GM12878 (cell line): ENCODE data around the gene GDI2. TPM values are rescaled to one million over a fixed set of nuclear protein-coding genes. Genes with fewer than 3 reads are reported as not detected.

ENCODE experiments used
- ATAC-seq: fragments of 200-7000 bp; cut with Tn5 transposase; 3 replicates; pipeline ENCODE4 v1.9.1; 2020; ENCODE audit warnings: mild to moderate bottlenecking, moderate library complexity
- BruUV-seq: library from RNA; stranded (reverse); fragments of 400-500 nt; replicated peaks from 2 replicates; lab custom pipeline; 2021; lab: Mats Ljungman, UMichigan
- CTCF ChIA-PET: fragments of 300-600 bp; sonication (Branson Sonifier 250); formaldehyde crosslinking; extraction: SDS; loops from one replicate; lab custom pipeline; 2021; ENCODE audit warnings: inconsistent platforms; lab: Yijun Ruan, JAX
- POLR2A ChIA-PET: fragments of 350-600 bp; formaldehyde crosslinking; extraction: SDS; loops from one replicate; lab custom pipeline; 2021; ENCODE audit warnings: inconsistent platforms; lab: Charles Lee
- RAD21 ChIA-PET: fragments of 300-600 bp; sonication (Branson Sonifier 250); formaldehyde crosslinking; loops from one replicate; lab custom pipeline; 2023; ENCODE audit warnings: antibody characterized with exemption; ENCODE audit not compliant: unreplicated experiment; lab: Charles Lee
- SMC1A ChIA-PET: fragments of 300-600 bp; sonication (Branson Sonifier 250); formaldehyde crosslinking; loops from one replicate; lab custom pipeline; 2023; ENCODE audit not compliant: unreplicated experiment, uncharacterized antibody; lab: Charles Lee
- DNase-seq: peaks from one replicate; pipeline ENCODE4 v3.0.0-alpha.2; 2011; ENCODE audit warnings: low read depth, low spot score
- FAIRE-seq: peaks from 3 replicates; lab custom pipeline; 2011; peaks lifted over from hg19 to GRCh38; lab: Jason Lieb, UNC
- H2AFZ ChIP-seq: 2 replicates; pipeline ENCODE4 v1.6.0; 2011; ENCODE audit warnings: low read depth, low read length, control low read depth; ENCODE audit not compliant: control insufficient read depth
- H3K27ac ChIP-seq: 2 replicates; pipeline ENCODE4 v1.5.1; 2011; ENCODE audit warnings: control low read depth; ENCODE audit not compliant: control insufficient read depth, insufficient read depth
- H3K27me3 ChIP-seq, 2 experiments: replicated peaks in 1 of 2; 2 replicates each; pipeline versions ENCODE4 v1.6.0 to v1.6.1; 2011; ENCODE audit warnings: low read length in 1 of 2; ENCODE audit not compliant: control insufficient read depth in 2 of 2, insufficient read depth in 2 of 2
- H3K36me3 ChIP-seq, 2 experiments: 2 replicates each; pipeline ENCODE4 v1.5.1; 2011; ENCODE audit warnings: low read length in 1 of 2; ENCODE audit not compliant: control insufficient read depth in 2 of 2, insufficient read depth in 2 of 2
- H3K4me1 ChIP-seq: 2 replicates; pipeline ENCODE4 v1.6.1; 2011; ENCODE audit warnings: mild to moderate bottlenecking, low read length, moderate library complexity, mixed read lengths; ENCODE audit not compliant: control insufficient read depth, insufficient read depth
- H3K4me2 ChIP-seq: 2 replicates; pipeline ENCODE4 v1.6.0; 2011; ENCODE audit warnings: control low read depth; ENCODE audit not compliant: control insufficient read depth, insufficient read depth
- H3K4me3 ChIP-seq: fragments of 200-600 bp; sonication (generic); 2 replicates; pipeline ENCODE4 v1.5.1; 2016
- H3K79me2 ChIP-seq: 2 replicates; pipeline ENCODE4 v1.6.0; 2011; ENCODE audit warnings: low read length; ENCODE audit not compliant: control insufficient read depth, insufficient read depth
- H3K9ac ChIP-seq: 2 replicates; pipeline ENCODE4 v1.8.0; 2011; ENCODE audit warnings: low read length, control low read depth, mixed read lengths; ENCODE audit not compliant: control insufficient read depth, insufficient read depth
- H3K9me3 ChIP-seq: replicated peaks from 3 replicates; pipeline ENCODE4 v1.5.1; 2011; ENCODE audit warnings: mild to moderate bottlenecking, low read length; ENCODE audit not compliant: control insufficient read depth, insufficient read depth
- H4K20me1 ChIP-seq: 2 replicates; pipeline ENCODE4 v1.6.0; 2011; ENCODE audit not compliant: control insufficient read depth, insufficient read depth
- BHLHE40 ChIP-seq, 2 experiments: fragments of 450-650 bp in 1 of 2; IDR thresholded peaks; 2 replicates each; pipeline ENCODE4 v1.6.1; 2011 to 2017; ENCODE audit warnings: low read depth in 2 of 2, borderline replicate concordance in 1 of 2, improper control_type of control experiment in 1 of 2, low read length in 1 of 2, mild to moderate bottlenecking in 1 of 2
- CREM ChIP-seq: IDR thresholded peaks from 2 replicates; pipeline ENCODE4 v1.6.1; 2014; ENCODE audit warnings: antibody characterized with exemption, low read depth
- HCFC1 ChIP-seq: fragments of 150-350 bp; IDR thresholded peaks from 2 replicates; pipeline ENCODE4 v1.6.1; 2014; ENCODE audit warnings: low read length
- KAT2A ChIP-seq: conservative IDR thresholded peaks from 2 replicates; pipeline ENCODE4 v1.6.1; 2011; ENCODE audit warnings: low read depth, low read length; ENCODE audit not compliant: control insufficient read depth
- NBN ChIP-seq: fragments of 450-650 bp; IDR thresholded peaks from 2 replicates; pipeline ENCODE4 v1.6.1; 2016
- SREBF1 ChIP-seq: IDR thresholded peaks from 2 replicates; pipeline ENCODE4 v1.6.1; 2012; ENCODE audit warnings: mild to moderate bottlenecking, low read length
- WGBS: methylation state at CpG from one replicate; pipeline ENCODE4 v1.1.6; 2016; ENCODE audit warnings: low lambda C conversion rate; ENCODE audit not compliant: insufficient replicate concordance, insufficient coverage; ENCODE audit errors: missing lambda C conversion rate; 5-methylcytosine and 5-hydroxymethylcytosine counted together
- in situ Hi-C: fragments of 300-500 bp; cut with MboI; formaldehyde crosslinking; loops from 9 replicates; pipeline ENCODE4 v1.14.3; 2018; ENCODE audit warnings: mixed read lengths
- intact Hi-C: fragments of 100-400 bp; cut with micrococcal nuclease; formaldehyde crosslinking; loops from one replicate; pipeline ENCODE4 v1.14.2; 2022; ENCODE audit not compliant: unreplicated experiment
- polyA plus RNA-seq, 11 experiments: library from polyadenylated mRNA; depleted of rRNA in 4 of 11; unstranded in 6 of 11; stranded (reverse) in 5 of 11; fragments of >200 nt; fragmentation: Nextera tagmentation in 4 of 11; fragmentation: Illumina TruSeq in 1 of 11; extraction: Ambion mirVana in 4 of 11; extraction: Trizol in 1 of 11; gene quantifications; 1 replicate in 1 of 11; 2 replicates in 10 of 11; pipeline versions ENCODE4 v1.2.1 to v1.2.3, GENCODE V29; 2011 to 2016; ENCODE audit warnings: inconsistent platforms in 2 of 11, missing spikeins in 2 of 11, low read depth in 1 of 11
- total RNA-seq, 4 experiments: library from RNA; depleted of rRNA in 3 of 4; stranded (reverse); fragments of >200 nt in 3 of 4; fragmentation: Illumina TruSeq in 1 of 4; extraction: Trizol in 1 of 4; gene quantifications; 2 replicates each; pipeline versions ENCODE4 v1.2.1 to v1.2.3, GENCODE V29; 2013 to 2021
- TF ChIP-seq, protein P1 (sequence below): fragments of 450-650 bp; IDR thresholded peaks from 2 replicates; pipeline ENCODE4 v1.6.1; 2018; ENCODE audit warnings: mild to moderate bottlenecking, low read depth, moderate library complexity; ENCODE audit not compliant: partially characterized antibody
- TF ChIP-seq, protein P2 (sequence below): fragments of 150-350 bp; IDR thresholded peaks from 2 replicates; pipeline ENCODE4 v1.6.1; 2014; ENCODE audit warnings: mild to moderate bottlenecking, low read depth, low read length

GDI2 gene
- total and polyA plus RNA-seq, 10 of the 15 experiments (the other 5 are each of a cell fraction or from before 2014, with no cell fraction given) = 261 to 395 (median 276) TPM

DNA sequence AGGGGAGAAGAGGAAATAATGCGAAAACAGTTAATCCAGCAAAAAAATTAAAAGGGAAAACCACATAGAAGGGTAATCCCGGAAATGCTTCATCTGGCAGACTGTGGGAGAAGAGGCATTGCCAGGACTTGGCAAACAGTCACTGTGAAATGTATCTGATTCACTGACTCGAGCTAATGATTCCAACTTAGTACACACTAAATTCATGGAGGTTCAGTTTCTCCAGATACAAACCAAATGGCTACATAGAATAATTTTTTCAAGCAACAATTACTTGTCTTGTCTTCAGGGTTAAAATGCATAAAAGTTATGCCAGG, 36.4 kb downstream of the GDI2 start:
- no peaks in the 10 kb centered on the region for H3K4me1 ChIP-seq
- in situ Hi-C loops = no loop called here
- BruUV-seq = no TSS peak
- peaks cover 47% of the 10 kb centered on the region for H3K79me2 ChIP-seq
- no peak for TF ChIP-seq NBN
- TF ChIP-seq KAT2A = no peak
- TF ChIP-seq CREM = no peak
- no peak for TF ChIP-seq HCFC1
- TF ChIP-seq, protein P1, sequence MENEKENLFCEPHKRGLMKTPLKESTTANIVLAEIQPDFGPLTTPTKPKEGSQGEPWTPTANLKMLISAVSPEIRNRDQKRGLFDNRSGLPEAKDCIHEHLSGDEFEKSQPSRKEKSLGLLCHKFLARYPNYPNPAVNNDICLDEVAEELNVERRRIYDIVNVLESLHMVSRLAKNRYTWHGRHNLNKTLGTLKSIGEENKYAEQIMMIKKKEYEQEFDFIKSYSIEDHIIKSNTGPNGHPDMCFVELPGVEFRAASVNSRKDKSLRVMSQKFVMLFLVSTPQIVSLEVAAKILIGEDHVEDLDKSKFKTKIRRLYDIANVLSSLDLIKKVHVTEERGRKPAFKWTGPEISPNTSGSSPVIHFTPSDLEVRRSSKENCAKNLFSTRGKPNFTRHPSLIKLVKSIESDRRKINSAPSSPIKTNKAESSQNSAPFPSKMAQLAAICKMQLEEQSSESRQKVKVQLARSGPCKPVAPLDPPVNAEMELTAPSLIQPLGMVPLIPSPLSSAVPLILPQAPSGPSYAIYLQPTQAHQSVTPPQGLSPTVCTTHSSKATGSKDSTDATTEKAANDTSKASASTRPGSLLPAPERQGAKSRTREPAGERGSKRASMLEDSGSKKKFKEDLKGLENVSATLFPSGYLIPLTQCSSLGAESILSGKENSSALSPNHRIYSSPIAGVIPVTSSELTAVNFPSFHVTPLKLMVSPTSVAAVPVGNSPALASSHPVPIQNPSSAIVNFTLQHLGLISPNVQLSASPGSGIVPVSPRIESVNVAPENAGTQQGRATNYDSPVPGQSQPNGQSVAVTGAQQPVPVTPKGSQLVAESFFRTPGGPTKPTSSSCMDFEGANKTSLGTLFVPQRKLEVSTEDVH = no peak
- TF ChIP-seq, protein P2, sequence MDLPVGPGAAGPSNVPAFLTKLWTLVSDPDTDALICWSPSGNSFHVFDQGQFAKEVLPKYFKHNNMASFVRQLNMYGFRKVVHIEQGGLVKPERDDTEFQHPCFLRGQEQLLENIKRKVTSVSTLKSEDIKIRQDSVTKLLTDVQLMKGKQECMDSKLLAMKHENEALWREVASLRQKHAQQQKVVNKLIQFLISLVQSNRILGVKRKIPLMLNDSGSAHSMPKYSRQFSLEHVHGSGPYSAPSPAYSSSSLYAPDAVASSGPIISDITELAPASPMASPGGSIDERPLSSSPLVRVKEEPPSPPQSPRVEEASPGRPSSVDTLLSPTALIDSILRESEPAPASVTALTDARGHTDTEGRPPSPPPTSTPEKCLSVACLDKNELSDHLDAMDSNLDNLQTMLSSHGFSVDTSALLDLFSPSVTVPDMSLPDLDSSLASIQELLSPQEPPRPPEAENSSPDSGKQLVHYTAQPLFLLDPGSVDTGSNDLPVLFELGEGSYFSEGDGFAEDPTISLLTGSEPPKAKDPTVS = no peak
- no peak for TF ChIP-seq SREBF1
- TF ChIP-seq BHLHE40 (IDR thresholded peaks at IDR 0.05; ENCODE audit: borderline replicate concordance in 1 of 2, low read depth in 2 of 2, low read length in 1 of 2) = no peak
- TF ChIP-seq, all 136 proteins: peak for 0
- WGBS = 79% methylated on average over 3 of the region's 3 CpGs
- ChIA-PET POLR2A (no interaction called here), CTCF (interaction anchor here (0.8 kb wide), 1 partner anchor 10 kb away, joined by 4 read pairs; no protein-coding TSS in a partner anchor), SMC1A (interaction anchor here (2.3 kb wide), 1 partner anchor 30 kb away, joined by 8 read pairs; no protein-coding TSS in a partner anchor), RAD21 (no interaction called here)
- no peak overlapping the region for H2AFZ ChIP-seq
- ATAC-seq (no peak), DNase-seq (no peak), FAIRE-seq (no peak)
- H3K9me3 ChIP-seq = no peaks in the 10 kb centered on the region; the same call in 2 of the 3 replicates
- no peak overlapping the region for H3K4me2 ChIP-seq
- no peak overlapping the region for H3K27ac ChIP-seq
- no peaks in the 10 kb centered on the region for H3K27me3 ChIP-seq
- H4K20me1 ChIP-seq = peaks cover 3% of the 10 kb centered on the region; the same call in 1 of the 2 replicates
- intact Hi-C loops = no loop called here
- no peak overlapping the region for H3K9ac ChIP-seq
- peaks cover 16 to 21% of the 10 kb centered on the region in 2 experiments for H3K36me3 ChIP-seq
- H3K4me3 ChIP-seq = no peak overlapping the region
